Mucosa of rectum (tissue), 2 donors: ENCODE measurements around the gene RMND5A.

Source experiments
- H3K27ac ChIP-seq, 2 donors: one replicate each; pipeline ENCODE4 v1.7.0; 2013; ENCODE audit warnings: inconsistent platforms in 2 of 2, low read depth in 2 of 2, low read length in 2 of 2
- H3K27me3 ChIP-seq, 2 donors: one replicate each; pipeline ENCODE4 v1.7.0; 2013; ENCODE audit warnings: low read length in 2 of 2; ENCODE audit not compliant: control insufficient read depth in 2 of 2, insufficient read depth in 2 of 2
- H3K36me3 ChIP-seq, 2 donors: one replicate each; pipeline ENCODE4 v1.7.0; 2013; ENCODE audit warnings: low read length in 2 of 2; ENCODE audit not compliant: control insufficient read depth in 2 of 2, insufficient read depth in 2 of 2
- H3K4me1 ChIP-seq, 2 donors: one replicate each; pipeline ENCODE4 v1.7.0; 2013; ENCODE audit warnings: low read length in 2 of 2, mild to moderate bottlenecking in 1 of 2; ENCODE audit not compliant: control insufficient read depth in 2 of 2, insufficient read depth in 2 of 2
- H3K4me3 ChIP-seq, 2 donors: one replicate each; pipeline ENCODE4 v1.7.0; 2013; ENCODE audit warnings: low read length in 2 of 2
- H3K9ac ChIP-seq, 2 donors: one replicate each; pipeline ENCODE4 v1.7.0; 2013; ENCODE audit warnings: low read length in 2 of 2, low read depth in 1 of 2, mild to moderate bottlenecking in 1 of 2
- H3K9me3 ChIP-seq, 2 donors: one replicate each; pipeline ENCODE4 v1.7.0; 2013; ENCODE audit warnings: low read length in 2 of 2; ENCODE audit not compliant: control insufficient read depth in 2 of 2
- donor health status: healthy.
- donor health status: Normal muscosa, but diverticular disease.

RMND5A gene

GRCh38 chr2:86825036-86825692, 105.1 kb downstream of the RMND5A start:
- H3K4me1 ChIP-seq = no peaks in the 10 kb centered on the region
- H3K27ac ChIP-seq = no peak overlapping the region
- no peaks in the 10 kb centered on the region for H3K27me3 ChIP-seq
- H3K9me3 ChIP-seq = no peaks in the 10 kb centered on the region
- no peak overlapping the region for H3K9ac ChIP-seq
- H3K36me3 ChIP-seq = no peaks in the 10 kb centered on the region
- no peak overlapping the region for H3K4me3 ChIP-seq

GRCh38 chr2:86825693-86826381, 105.7 kb downstream of the RMND5A start:
- Histone ChIP-seq H3K9me3 (no peaks in the 10 kb centered on the region), H3K27ac (peak overlapping the region in 1 of 2 donors; percentile 4), H3K4me3 (no peak overlapping the region), H3K27me3 (no peaks in the 10 kb centered on the region), H3K9ac (no peak overlapping the region), H3K36me3 (no peaks in the 10 kb centered on the region), H3K4me1 (no peaks in the 10 kb centered on the region)

- no peak overlapping the region for H3K4me3 ChIP-seq
- no peak overlapping the region for H3K27ac ChIP-seq
- no peaks in the 10 kb centered on the region for H3K36me3 ChIP-seq
- H3K4me1 ChIP-seq = no peaks in the 10 kb centered on the region
- H3K27me3 ChIP-seq = no peaks in the 10 kb centered on the region
- no peak overlapping the region for H3K9ac ChIP-seq
- H3K9me3 ChIP-seq = no peaks in the 10 kb centered on the region
Measured at GRCh38 chr2:86826951-86827350, 106.9 kb downstream of the RMND5A start.
